Measurements from ENCODE around the gene CSAD.
"Not testable (repeated sequence)": the region's sequence is repeated elsewhere in the genome, so short reads cannot be mapped to it uniquely, and the experiment has no call there.

Gene CSAD

GRCh38 chr12:53170876-53171724, 9.6 kb downstream of the CSAD start:
- no peaks in the 10 kb centered on the region for H3K27me3 Mint-ChIP-seq
- H3K4me3 Mint-ChIP-seq: no peak overlapping the region
- no peak overlapping the region for H3K27ac Mint-ChIP-seq
- peaks cover 9% of the 10 kb centered on the region for H3K36me3 Mint-ChIP-seq
- H3K9me3 Mint-ChIP-seq: no peaks in the 10 kb centered on the region
- H3K4me1 Mint-ChIP-seq: no peaks in the 10 kb centered on the region
- DNase-seq (ENCODE audit: low spot score in 2 of 2) (no peak), ATAC-seq (ENCODE audit: low read depth) (no peak)

DNA sequence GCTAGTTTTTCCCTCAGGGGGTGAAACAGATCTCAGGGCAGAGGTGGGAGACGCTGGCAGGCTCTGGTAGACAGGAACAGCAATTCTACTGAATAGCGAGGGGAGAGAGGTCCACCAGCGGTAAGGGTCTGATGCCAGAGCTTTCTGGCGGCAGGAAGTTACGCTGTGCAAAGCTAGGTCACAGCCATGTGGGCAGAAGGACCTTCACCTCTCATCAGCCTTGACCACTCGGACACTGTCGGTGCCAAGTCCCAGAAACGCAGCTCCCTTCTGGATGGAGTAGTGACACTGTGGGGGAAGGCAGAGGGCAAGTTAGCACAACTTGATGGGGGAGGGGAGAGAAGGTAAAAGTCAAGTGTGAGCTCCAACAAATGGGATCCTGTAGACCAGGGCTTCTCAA, 10.5 kb downstream of the CSAD start:
- peaks cover 9% of the 10 kb centered on the region for H3K36me3 Mint-ChIP-seq
- no peaks in the 10 kb centered on the region for H3K4me1 Mint-ChIP-seq
- ATAC-seq (ENCODE audit: low read depth) (no peak), DNase-seq (ENCODE audit: low spot score in 2 of 2) (no peak)
- H3K4me3 Mint-ChIP-seq: no peak overlapping the region
- H3K27ac Mint-ChIP-seq: no peak overlapping the region
- H3K9me3 Mint-ChIP-seq: no peaks in the 10 kb centered on the region
- H3K27me3 Mint-ChIP-seq: no peaks in the 10 kb centered on the region

DNA sequence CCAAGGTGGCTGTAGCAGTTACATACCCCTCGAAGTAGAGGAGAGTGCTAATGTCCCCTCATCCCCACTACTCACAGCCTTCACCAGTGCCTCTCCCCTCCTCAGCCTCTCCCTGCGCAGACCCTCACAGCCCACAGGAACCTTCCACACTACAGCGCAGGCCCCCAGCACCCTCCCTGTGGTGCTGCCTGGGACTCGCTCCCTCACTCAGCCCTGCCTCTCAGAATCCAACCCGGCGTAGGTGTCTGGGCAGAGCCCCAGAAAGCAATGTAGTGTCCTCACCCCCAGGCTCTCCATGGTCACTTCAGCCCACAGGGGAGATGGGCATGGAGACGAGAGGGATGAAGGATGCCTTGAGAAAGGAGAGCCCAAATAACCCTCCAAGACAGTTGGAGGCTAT, 11.1 kb downstream of the CSAD start:
- no peak for ATAC-seq (ENCODE audit: low read depth)
- DNase-seq (ENCODE audit: low spot score in 2 of 2): no peak
- Mint-ChIP-seq H3K4me3 (no peak overlapping the region), H3K36me3 (peaks cover 9% of the 10 kb centered on the region), H3K27ac (no peak overlapping the region), H3K4me1 (no peaks in the 10 kb centered on the region), H3K27me3 (no peaks in the 10 kb centered on the region), H3K9me3 (no peaks in the 10 kb centered on the region)

DNA sequence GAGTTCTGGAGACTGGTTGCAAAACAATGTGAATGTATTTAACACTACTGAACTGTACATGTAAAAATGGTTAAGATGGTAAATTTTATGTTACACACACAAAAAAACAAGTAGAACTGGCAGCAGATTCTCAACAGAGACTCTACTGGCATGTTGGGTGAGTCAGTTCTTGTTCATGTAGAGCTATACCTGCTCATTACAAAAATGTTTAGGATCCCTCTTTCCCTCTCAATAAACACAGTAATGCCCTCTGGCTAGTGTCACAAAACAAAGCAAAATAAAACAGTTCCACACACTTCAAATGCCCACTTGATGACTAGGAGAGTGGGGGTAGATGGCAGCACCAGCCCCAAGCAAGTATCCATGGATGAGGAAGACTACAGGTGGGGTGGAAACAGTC, 13.9 kb downstream of the CSAD start:
- ATAC-seq (ENCODE audit: low read depth) (no peak), DNase-seq (ENCODE audit: low spot score in 2 of 2) (no peak)
- Mint-ChIP-seq H3K9me3 (no peaks in the 10 kb centered on the region), H3K27me3 (no peaks in the 10 kb centered on the region), H3K4me3 (no peak overlapping the region), H3K4me1 (no peaks in the 10 kb centered on the region), H3K27ac (no peak overlapping the region), H3K36me3 (peaks cover 7% of the 10 kb centered on the region)

- H3K4me3 Mint-ChIP-seq; ATAC-seq (ENCODE audit: low read depth); H3K36me3 Mint-ChIP-seq; H3K9me3 Mint-ChIP-seq; H3K4me1 Mint-ChIP-seq; H3K27me3 Mint-ChIP-seq; H3K27ac Mint-ChIP-seq; DNase-seq (ENCODE audit: low spot score in 2 of 2): not testable (repeated sequence)
These were observed 17.7 kb downstream of the CSAD start for GRCh38 chr12:53163008-53163407.

- no peak overlapping the region for H3K27ac Mint-ChIP-seq
- DNase-seq (ENCODE audit: low spot score in 2 of 2) (no peak), ATAC-seq (ENCODE audit: low read depth) (no peak)
- no peaks in the 10 kb centered on the region for H3K36me3 Mint-ChIP-seq
- no peaks in the 10 kb centered on the region for H3K27me3 Mint-ChIP-seq
- H3K9me3 Mint-ChIP-seq: no peaks in the 10 kb centered on the region
- H3K4me1 Mint-ChIP-seq: peaks cover 4% of the 10 kb centered on the region
- H3K4me3 Mint-ChIP-seq: no peak overlapping the region
These were observed 19.4 kb downstream of the CSAD start for GRCh38 chr12:53161119-53161911.

DNA sequence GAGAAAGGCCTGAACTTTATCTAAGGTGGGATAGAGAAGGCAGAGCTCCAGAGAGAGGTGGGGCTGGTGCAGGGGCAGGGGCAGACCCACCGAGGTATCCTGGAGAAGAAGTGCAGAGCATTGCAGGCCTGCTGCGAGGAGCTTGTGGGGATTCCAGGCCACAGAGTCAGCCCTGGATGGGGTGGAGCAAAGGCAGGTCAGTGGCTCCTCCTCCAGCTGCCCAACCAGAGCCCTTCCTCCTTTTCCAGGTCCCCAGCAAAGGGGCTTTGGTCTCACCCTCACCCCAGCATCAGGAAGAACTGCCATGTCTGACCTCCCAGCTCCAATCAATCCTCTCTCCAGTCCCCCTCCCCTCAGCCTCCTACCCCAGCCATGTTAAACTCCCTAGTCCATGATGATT, 20.1 kb downstream of the CSAD start:
- Mint-ChIP-seq H3K27me3 (no peaks in the 10 kb centered on the region), H3K9me3 (no peaks in the 10 kb centered on the region), H3K4me1 (peaks cover 4% of the 10 kb centered on the region), H3K36me3 (no peaks in the 10 kb centered on the region), H3K27ac (no peak overlapping the region), H3K4me3 (no peak overlapping the region)
- ATAC-seq (ENCODE audit: low read depth): no peak
- DNase-seq (ENCODE audit: low spot score in 2 of 2): no peak

DNA sequence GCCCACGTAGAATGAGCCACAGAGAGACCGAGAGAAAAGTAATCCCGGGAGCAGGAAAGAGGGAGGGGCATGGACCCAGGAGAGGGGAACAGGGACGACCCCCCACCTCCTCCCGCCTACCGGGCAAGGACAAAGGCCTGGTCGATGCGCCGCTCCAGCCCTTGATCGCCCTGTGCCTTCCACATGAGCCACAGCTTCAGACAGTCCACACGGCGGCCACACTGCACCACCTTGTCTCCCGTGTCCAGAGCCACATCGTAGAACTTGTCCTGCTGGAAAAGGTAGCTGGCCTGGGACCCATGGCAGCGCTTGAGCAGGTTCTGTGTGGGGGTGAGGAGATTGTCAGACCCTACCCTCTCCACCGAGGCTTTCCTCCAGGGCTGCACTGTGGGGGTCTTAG, 20.7 kb downstream of the CSAD start:
- H3K27ac Mint-ChIP-seq: no peak overlapping the region

GRCh38 chr12:53159195-53159839, 21.4 kb downstream of the CSAD start:
- no peaks in the 10 kb centered on the region for H3K36me3 Mint-ChIP-seq
- peak; percentile 90 to 92 for DNase-seq (ENCODE audit: low spot score in 2 of 2)
- no peak overlapping the region for H3K27ac Mint-ChIP-seq
- ATAC-seq (ENCODE audit: low read depth): peak; percentile 97
- H3K27me3 Mint-ChIP-seq: no peaks in the 10 kb centered on the region
- peaks cover 4% of the 10 kb centered on the region for H3K4me1 Mint-ChIP-seq
- no peak overlapping the region for H3K4me3 Mint-ChIP-seq
- no peaks in the 10 kb centered on the region for H3K9me3 Mint-ChIP-seq

More for the DNA sequence above, 20.7 kb downstream of the CSAD start:
- Mint-ChIP-seq H3K4me1 (peaks cover 4% of the 10 kb centered on the region), H3K9me3 (no peaks in the 10 kb centered on the region), H3K27me3 (no peaks in the 10 kb centered on the region), H3K36me3 (no peaks in the 10 kb centered on the region), H3K4me3 (no peak overlapping the region)
- no peak for DNase-seq (ENCODE audit: low spot score in 2 of 2)
- ATAC-seq (ENCODE audit: low read depth): no peak

GRCh38 chr12:53152390-53152789, 28.3 kb downstream of the CSAD start:
- no peak for DNase-seq (ENCODE audit: low spot score in 2 of 2)
- no peaks in the 10 kb centered on the region for H3K4me1 Mint-ChIP-seq
- H3K36me3 Mint-ChIP-seq: no peaks in the 10 kb centered on the region
- no peaks in the 10 kb centered on the region for H3K9me3 Mint-ChIP-seq
- no peaks in the 10 kb centered on the region for H3K27me3 Mint-ChIP-seq
- H3K27ac Mint-ChIP-seq: no peak overlapping the region
- H3K4me3 Mint-ChIP-seq: no peak overlapping the region
- ATAC-seq (ENCODE audit: low read depth): no peak

- H3K9me3 Mint-ChIP-seq: no peaks in the 10 kb centered on the region
- no peaks in the 10 kb centered on the region for H3K36me3 Mint-ChIP-seq
- H3K4me3 Mint-ChIP-seq: no peak overlapping the region
- H3K4me1 Mint-ChIP-seq: no peaks in the 10 kb centered on the region
- H3K27ac Mint-ChIP-seq: no peak overlapping the region
- ATAC-seq (ENCODE audit: low read depth): no peak
- no peak for DNase-seq (ENCODE audit: low spot score in 2 of 2)
- no peaks in the 10 kb centered on the region for H3K27me3 Mint-ChIP-seq
These were observed 29.7 kb downstream of the CSAD start for GRCh38 chr12:53151039-53151438.

DNA sequence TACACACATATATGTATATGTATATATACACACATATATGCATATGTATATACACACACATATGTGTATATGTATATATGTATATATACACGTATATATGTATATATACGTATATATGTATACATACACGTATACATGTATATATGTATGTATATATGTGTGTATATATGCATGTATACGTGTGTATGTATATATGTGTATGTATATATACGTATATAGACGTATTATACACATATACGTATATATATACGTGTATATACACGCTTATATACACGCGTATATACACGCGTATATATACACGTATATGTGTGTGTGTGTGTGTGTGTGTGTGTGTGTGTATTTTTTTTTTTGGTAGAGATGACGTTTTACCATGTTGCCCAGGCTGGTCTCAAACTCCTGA, 33.1 kb downstream of the CSAD start:
- H3K36me3 Mint-ChIP-seq: no peaks in the 10 kb centered on the region
- H3K27ac Mint-ChIP-seq: no peak overlapping the region
- no peaks in the 10 kb centered on the region for H3K4me1 Mint-ChIP-seq
- no peaks in the 10 kb centered on the region for H3K27me3 Mint-ChIP-seq
- no peak overlapping the region for H3K4me3 Mint-ChIP-seq
- ATAC-seq (ENCODE audit: low read depth) (no peak), DNase-seq (ENCODE audit: low spot score in 2 of 2) (no peak)
- no peaks in the 10 kb centered on the region for H3K9me3 Mint-ChIP-seq

- Mint-ChIP-seq H3K36me3 (no peaks in the 10 kb centered on the region), H3K4me1 (no peaks in the 10 kb centered on the region), H3K27me3 (no peaks in the 10 kb centered on the region), H3K9me3 (no peaks in the 10 kb centered on the region), H3K4me3 (no peak overlapping the region), H3K27ac (no peak overlapping the region)
- DNase-seq (ENCODE audit: low spot score in 2 of 2): no peak
- ATAC-seq (ENCODE audit: low read depth): no peak
These were observed 33.5 kb downstream of the CSAD start for GRCh38 chr12:53147181-53147580.
